ENCODE measurements around the gene SERPINA4.

GRCh38 chr14:94538070-94538740, 23.0 kb upstream of the SERPINA4 start:
- TF ChIP-seq HDAC2 (IDR thresholded peaks at IDR 0.05; ENCODE audit: borderline replicate concordance in 1 of 2, low read depth in 2 of 2, low read length in 2 of 2) (no peak), POLR2A (IDR thresholded peaks at IDR 0.05; ENCODE audit: control extremely low read depth in 1 of 2, low read depth in 2 of 2, low read length in 2 of 2) (no peak), CEBPB (IDR thresholded peaks at IDR 0.05; ENCODE audit: low read depth, low read length) (no peak), TAF1 (IDR thresholded peaks at IDR 0.05; ENCODE audit: low read depth, low read length) (no peak), EZH2 (IDR thresholded peaks at IDR 0.05; ENCODE audit: low read depth, low read length, severe bottlenecking) (no peak), RNF2 (IDR thresholded peaks at IDR 0.05; ENCODE audit: borderline replicate concordance, low read depth, low read length, missing control alignments, poor library complexity, severe bottlenecking) (no peak), CTCF (IDR thresholded peaks at IDR 0.05; ENCODE audit: control extremely low read depth in 1 of 3, insufficient read depth in 1 of 3, low read depth in 1 of 3, low read length in 3 of 3) (no peak), SIRT6 (IDR thresholded peaks at IDR 0.05; ENCODE audit: low read length) (no peak), RAD21 (IDR thresholded peaks at IDR 0.05 in 1 of 2, conservative IDR thresholded peaks at IDR 0.05 in 1 of 2; ENCODE audit: low read depth in 2 of 2, low read length in 2 of 2) (no peak), EGR1 (IDR thresholded peaks at IDR 0.05; ENCODE audit: borderline replicate concordance, low read depth, low read length) (no peak), MAFK (IDR thresholded peaks at IDR 0.05; ENCODE audit: low read depth, low read length) (no peak)

Measured in H1 (cell line).